NCI-H345 treated with DMSO at 0.1 percent for 48 hours (cell line): ENCODE measurements around the gene FGF1.

Experiments
- DNase-seq: peaks from one replicate; lab custom pipeline; 2025; ENCODE audit not compliant: unreplicated experiment; lab: John Stamatoyannopoulos, UW

Gene FGF1

GRCh38 chr5:142697356-142698255, 11.7 kb upstream of the FGF1 start:
- DNase-seq = no peak

DNA sequence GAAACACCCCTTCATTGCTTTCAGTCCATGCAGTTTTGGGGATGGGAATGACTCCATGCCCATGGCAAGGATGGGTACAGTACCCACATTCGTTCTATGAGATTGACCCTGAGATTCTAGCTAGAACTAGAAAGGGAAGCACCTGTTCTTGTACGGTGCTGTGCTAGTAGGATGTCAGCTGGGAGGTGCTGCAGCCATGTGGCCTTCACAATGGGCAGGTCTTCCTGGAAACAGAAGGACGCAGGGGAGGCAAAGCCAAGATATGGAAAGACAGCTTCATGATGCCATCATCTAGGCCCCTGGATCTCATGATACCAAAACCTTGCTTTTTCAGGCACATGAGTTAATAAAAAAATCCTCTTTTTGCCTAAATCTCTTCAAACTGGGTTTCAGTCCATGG, 10.5 kb upstream of the FGF1 start:
- no peak for DNase-seq

GRCh38 chr5:142694092-142694856, 8.4 kb upstream of the FGF1 start:
- no peak for DNase-seq

- DNase-seq = no peak
These were observed 6.5 kb upstream of the FGF1 start for GRCh38 chr5:142692321-142692894.

DNA sequence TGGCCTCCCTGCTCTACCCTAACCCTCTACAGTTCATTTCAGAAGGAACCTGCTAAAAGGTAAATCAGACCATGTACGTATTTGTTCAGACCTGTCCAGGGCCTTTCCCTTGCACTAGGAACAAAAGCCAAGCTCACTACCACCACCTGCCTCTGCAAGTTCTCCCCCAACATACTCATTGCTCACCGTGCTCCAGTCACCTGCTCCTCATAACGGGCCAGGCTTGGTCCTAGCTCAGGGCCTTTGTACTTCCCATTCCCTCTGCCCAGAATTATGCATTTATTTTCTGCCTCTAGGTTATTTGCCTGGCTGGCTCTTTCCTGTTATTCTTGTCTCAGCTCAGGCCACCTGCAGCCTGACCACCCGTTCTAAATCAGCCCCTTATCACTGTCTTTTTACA, 4.8 kb upstream of the FGF1 start:
- no peak for DNase-seq

GRCh38 chr5:142689081-142689480, 3.2 kb upstream of the FGF1 start:
- no peak for DNase-seq

GRCh38 chr5:142688281-142688989, 2.5 kb upstream of the FGF1 start:
- no peak for DNase-seq

DNA sequence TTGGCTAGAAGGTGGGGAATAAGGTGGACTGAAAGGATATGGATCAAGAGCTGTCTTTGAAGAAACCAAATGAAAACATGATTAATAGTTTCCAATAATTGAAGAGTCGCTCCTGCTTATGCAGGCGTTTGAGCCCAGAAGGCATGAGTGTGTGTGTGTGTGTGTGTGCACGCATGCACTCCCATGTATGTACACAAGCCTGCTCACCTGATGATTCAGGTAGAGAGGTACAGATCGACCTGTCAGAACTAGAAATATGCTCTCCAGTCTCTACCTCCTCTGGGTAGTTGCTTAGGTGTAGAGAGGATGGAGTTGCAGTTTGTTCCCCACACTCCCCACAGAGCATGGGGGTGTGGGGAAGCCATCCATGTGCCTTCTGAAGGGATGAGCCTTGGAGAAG, 1.1 kb upstream of the FGF1 start:
- no peak for DNase-seq

DNA sequence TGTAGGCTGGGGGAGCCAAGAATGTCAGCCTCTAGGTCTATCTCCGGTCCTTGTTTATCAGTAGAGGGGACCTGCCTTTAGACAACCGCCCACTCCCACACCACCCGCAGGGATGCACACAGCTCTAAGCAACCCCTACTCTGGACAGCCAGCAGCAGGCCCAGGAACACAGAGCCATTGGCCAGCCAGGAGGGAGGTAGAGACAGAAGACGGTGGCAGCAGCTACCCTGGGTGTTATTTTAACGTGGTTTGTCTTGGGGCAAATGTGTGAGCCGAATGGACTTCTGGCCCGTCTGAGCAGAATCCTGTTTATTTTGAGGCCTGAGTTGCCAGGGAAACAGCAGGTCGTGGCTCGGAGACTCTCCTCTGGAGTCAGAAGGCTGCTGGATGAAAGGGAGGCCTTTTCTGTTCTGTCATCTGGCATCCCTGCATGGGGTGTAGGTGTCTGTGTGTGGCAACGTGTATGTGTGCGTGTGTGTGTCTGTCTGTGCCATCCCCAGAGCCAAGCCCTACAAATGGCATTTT, 382 bp upstream of the FGF1 start:
- no peak for DNase-seq

DNA sequence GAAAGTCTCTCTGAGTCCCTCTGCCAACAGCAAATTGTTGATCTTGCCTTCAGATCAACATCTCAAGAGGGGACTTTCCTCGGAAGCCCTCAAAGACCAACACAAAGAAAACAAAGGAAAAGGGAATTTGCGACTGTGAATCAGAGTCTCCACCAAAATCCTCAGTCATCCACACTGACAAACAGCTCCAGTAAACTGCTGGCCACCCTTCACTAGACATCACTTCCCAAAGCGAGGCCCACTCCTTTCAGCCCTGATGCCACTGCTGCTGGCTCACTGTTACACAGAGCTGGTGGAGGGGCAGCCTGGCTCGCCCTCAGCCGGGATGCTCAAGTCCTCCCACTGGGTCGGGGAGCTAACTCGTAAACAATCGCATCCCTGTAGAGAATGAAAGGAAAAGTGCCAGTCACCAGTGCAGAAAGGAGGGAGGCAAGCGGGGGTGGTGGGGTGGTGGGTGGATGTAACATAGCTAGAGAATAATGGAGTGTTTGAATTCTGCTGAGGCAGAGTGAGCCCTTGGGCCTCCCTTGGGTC, 1.3 kb downstream of the FGF1 start:
- no peak for DNase-seq

DNA sequence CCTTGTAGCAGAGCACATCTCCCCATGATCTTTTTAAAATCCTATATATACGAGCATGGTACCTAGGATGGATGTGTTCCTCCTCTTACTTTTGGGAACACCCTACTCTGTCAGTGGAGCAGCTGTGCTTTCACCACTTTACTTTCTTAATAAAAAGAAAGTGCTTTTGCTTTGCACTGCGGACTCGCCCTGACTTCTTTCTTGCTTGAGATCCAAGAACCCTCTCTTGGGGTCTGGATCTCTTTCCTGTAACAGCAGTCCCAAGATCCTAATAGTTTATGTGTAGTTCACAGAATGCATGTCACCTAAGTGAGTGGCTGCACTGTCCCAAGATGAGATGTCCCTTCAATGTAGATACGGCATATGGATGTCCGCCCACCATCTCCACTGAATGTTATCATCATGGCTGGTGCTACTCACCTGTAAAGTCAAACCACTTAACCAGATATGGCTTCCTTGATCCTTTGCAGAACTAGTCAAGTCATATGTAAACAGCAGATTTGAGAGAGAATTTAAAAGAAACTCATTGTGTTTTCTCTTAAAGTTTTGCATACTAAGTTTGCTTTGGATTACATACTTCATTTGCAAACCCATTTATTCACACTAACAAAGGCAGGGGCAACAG, 1.9 kb downstream of the FGF1 start:
- no peak for DNase-seq

DNA sequence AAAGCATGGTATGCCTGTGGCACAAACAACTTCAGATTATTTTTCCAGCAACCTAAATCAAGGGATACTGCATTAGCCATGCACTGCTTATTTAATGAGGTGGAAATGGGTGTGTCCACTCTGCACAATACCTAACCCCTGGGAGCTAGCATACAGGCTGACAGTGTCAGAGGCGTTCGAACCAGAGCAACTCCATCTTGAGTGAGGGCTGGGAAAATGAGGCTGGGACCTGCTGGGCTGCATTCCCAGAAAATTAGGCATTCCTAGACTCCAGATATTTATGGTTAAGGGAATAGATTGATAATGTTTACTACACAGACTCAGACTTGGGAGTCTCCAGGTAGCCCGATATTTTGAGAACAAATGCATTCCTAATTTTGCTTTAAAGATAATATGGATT, 2.8 kb downstream of the FGF1 start:
- DNase-seq = no peak

- DNase-seq = no peak
These were observed 5.2 kb downstream of the FGF1 start for GRCh38 chr5:142680605-142681259.

DNA sequence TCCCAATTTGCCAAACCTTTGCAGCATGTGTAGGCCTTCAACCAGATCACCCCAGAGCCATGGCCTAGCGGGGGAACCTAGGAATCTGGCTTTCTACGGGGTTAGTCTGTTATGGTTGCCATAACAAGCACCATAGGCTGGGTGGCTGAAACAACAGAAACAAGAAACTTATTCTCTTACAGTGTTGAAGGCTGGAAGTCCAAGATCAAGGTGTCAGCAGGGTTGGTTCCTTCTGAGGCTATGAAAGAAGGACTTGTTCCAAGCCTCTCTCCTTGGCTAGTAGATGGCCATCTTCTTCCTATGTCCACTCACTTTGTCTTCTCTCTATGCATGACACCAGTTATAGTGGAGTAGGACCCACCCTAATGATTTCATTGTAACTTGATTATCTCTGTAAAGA, 6.1 kb downstream of the FGF1 start:
- DNase-seq = no peak

GRCh38 chr5:142678529-142678928, 7.4 kb downstream of the FGF1 start:
- no peak for DNase-seq

DNA sequence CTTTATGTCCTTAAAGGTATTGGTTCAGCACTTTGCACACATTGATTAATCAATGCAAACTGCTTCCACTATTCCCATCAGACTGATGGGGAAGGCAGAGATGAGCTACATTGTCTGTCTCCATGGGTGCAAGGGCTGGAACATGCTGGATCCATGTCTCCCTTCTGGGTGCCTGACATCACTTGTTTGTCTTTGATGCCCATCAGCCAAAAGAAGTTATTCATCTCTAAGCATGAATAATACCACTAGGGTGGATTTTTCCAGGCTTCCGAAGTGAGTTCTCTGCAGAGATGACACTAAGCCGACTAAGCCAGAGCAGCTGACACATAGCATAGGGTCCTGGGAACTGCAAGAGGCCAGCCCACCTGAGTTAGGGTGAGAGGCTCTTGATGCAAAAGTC, 8.7 kb downstream of the FGF1 start:
- no peak for DNase-seq

DNA sequence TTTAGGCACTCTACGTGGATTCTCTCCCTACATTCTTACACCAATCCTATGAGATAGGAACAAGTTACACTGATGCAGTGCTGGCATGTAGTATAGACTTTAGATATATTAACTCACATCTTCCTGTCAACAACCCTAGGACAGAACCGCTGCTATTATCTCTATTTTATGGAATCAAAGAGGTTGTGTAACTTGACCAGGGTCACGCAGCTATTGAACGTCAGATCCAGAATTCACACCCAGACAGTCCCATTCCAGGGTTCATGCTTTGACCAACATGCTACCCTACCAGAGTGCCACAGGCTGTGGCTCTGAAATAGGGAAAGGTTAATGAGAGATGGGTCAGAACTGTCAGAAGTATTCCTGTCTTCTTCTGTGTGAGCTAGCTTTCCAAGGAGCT, 9.6 kb downstream of the FGF1 start:
- DNase-seq = no peak

DNA sequence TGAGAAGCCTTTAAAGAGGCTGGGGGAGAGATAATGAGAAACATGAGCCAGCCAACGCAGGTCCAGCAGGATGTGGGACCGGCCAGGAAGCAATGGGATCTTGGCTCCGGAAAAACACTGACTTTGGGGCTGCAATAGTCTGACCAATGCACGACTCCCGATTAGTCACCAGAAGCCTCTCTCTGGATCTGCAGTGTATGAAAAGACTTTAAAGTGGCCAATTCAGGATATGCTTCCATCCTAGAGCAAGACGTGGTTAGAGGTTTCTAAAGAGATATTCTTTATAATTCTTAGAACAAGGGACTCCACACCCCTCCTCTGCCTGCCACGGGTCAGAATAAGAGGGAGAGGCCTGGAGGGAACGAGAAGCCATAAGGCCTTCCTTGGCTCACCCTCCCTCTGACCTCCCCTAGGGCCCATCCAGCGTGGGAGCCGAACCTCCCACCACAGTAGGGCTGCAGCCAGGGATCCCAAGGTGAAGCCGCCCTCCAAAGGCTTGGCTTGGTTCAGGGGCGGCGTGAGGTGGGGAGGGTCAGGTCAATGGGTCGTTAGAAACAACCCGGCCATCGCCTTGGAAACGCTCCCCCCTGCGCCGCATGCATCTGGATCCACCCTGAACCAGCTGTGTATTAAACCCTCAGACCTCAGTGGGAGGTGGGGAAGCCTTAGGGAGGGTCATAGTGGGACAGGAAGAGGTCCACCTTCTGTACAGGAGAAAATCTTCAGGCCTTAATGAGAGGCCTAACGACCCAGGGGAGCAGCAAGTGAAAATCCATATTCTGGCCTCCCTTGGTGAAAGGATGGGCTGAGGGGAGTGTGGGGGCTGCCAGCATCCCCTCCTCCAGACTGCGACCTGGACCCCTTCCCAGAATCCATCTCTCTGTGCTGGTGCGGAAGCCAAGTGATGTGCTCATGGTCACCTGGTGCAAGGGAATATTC, 11.1 kb downstream of the FGF1 start:
- no peak for DNase-seq

- no peak for DNase-seq
These were observed 14.1 kb downstream of the FGF1 start for GRCh38 chr5:142671801-142672200.
